HG02642 (cell line): ENCODE data around the gene ZCCHC14.

ENCODE experiments used
- ATAC-seq: cut with Tn5 transposase; IDR thresholded peaks from one replicate; pipeline ENCODE4 v1.9.1; 2021; ENCODE audit warnings: mild to moderate bottlenecking; ENCODE audit not compliant: unreplicated experiment, poor library complexity

ZCCHC14 gene

GRCh38 chr16:87417528-87417910 lies 75.3 kb downstream of the ZCCHC14 start:
- ATAC-seq, result no peak

DNA sequence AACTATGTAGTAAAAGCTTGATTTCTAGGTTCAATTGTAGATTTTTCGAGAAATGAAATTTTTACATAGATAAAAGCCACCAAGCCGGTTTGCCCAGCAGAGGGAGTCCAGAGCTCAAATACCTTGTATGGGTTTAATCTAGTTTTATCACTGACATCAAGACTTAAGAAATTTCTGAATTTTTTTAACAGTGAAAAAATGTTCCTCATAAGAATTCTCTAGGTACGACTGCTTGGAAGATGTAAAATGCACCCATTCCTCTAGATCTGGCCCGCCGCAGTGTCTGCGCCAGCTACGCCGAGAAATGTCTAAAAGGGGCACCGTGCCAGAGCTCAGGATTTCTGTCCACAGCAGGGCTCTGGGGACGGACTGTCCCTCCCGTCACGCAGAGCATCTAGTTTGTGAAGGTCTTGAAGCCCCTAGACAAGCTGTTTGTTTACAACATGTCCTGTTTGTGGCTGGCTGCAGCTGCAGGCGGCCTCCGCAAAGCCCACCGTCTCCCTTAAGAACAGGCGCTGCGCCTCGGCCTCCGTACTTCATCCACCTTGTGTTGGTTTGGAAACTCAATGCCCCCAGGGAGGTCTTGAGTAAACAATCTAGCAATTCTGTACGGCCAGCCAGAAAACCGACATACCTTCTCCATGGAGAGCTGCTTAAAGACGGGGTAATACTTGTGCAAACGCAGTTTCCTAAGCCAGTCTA lies 75.8 kb downstream of the ZCCHC14 start:
- no peak for ATAC-seq

DNA sequence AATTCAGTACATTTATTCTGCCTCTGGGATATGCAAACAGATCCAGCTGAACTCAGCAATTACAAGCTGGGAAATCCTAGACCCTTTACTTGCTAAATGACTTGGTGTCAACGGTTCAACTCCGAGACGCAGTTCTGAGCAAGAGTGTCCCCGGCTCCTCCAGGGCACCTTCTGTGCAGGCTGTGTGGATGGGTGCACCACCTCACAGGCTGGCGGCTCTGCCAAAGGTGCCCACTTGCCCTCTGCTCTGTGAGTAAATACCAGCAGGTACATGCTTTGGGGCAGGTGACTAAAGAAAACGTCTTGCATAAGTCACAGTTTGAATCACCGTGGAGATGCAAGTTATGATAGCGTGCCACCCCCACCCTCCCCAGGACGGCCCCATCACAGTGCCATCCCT lies 77.4 kb downstream of the ZCCHC14 start:
- no peak for ATAC-seq

GRCh38 chr16:87414251-87414680 lies 78.6 kb downstream of the ZCCHC14 start:
- ATAC-seq, result no peak

DNA sequence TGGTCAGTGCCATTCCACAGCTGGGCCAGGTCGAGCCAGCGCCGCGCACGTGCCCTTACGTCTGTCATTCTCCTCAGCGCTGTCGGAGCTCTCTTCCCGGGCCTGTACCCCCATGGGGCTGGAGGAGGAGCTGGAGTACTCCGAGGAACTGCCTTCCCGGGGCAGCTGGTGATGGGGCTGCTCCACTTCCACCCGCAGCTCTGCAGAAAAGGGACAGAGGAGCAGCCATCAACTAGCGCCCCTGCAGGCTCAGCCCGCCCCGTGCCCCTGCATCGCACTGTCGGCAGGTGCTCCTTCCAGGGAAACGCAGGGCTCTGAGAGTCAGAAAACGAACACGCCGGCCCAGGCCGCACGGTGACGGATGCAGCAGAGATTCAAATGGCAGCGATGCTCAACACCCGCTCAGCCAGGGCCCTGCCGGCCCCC lies 79.8 kb downstream of the ZCCHC14 start:
- ATAC-seq, result no peak

- ATAC-seq, result no peak
Measured at GRCh38 chr16:87412371-87412995, 80.3 kb downstream of the ZCCHC14 start.

- no peak for ATAC-seq
Measured at GRCh38 chr16:87411375-87412271, 81.2 kb downstream of the ZCCHC14 start.

DNA sequence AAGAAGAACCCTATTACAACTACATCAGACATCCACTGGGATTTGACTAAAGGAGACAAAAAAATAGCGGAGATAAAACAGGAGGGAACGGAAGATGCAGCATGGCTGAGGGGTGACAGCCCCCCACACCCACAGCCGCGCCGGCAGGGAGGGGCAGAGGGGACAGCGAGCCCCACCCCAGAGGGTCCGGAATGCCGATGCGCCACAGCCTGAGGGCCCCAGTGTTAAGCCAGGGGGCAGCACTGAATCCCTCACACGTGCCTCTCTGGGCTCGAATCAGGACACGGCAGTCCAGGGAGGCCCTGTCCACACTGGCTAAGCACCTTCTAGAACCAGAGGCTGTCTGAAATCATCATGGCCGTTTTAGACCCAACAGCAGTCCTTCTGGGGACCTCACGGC lies 81.9 kb downstream of the ZCCHC14 start:
- ATAC-seq, result no peak

GRCh38 chr16:87410530-87410929 lies 82.3 kb downstream of the ZCCHC14 start:
- ATAC-seq, result no peak

DNA sequence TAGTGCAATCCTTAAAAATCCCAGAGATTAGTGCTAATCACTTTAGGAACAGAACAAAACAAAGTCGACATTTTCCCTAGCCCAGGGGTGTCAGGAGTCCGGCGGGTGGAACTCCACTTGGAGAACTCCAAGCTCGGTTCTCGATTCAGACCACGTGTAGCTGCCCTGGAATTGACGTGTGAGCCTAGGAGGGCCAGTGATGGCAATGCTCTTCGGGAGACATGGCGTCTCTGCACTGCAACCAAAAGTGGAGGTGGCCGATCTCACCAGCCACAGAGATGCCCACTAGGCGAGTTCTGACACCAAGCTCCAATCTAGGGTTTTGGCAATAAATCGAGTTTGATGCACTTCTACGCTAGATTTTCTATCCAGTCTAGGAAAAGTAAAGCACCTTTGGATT lies 83.0 kb downstream of the ZCCHC14 start:
- ATAC-seq, result no peak

DNA sequence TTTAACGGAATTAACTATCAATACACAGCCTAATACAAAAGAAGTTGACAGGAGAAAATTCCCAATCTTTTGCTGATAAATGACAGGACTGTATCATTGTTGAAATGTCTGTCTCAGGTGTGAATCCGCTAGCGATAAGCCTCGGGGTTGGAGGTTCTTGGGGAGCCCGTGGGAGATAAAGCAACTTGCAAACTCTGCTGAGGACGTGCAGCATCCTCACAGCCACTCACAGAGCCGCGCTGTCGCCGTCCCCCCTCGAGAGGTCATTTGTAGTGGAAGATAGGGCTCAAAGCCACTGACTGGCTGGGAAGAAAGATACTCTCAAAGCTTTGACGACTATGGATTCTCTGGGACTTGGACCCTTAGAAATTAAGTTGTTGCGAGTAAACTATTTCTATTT lies 83.7 kb downstream of the ZCCHC14 start:
- no peak for ATAC-seq

GRCh38 chr16:87407511-87408112 lies 85.2 kb downstream of the ZCCHC14 start:
- no peak for ATAC-seq

DNA sequence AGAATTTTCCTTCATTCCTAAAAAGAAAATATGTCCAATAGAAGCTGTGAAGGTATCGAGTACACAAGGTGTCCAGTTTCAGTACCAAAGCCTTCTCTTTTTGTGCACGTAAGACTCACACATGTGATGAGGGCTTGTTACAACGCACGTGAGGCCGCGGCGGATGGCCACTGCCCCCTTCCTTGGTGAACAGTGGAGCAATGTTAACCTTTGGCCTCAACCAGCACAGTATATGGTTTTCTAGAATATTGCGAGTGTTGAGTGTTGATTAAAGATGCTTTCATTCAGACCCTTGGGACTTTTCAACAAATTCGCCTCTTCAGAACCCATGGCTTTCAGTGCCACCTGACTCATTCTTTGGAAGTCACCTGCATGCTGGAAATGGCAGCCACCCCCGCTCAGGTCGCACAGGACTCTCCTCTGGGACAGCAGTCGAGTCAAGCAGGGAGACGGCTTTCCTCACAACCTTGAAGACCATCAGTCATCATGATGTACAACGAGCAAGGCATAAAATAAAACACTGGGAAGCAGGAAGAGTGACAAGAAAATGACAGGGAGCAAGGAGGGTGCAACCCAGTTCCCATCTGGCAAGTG lies 86.2 kb downstream of the ZCCHC14 start:
- ATAC-seq, result no peak

GRCh38 chr16:87404764-87405625 lies 87.8 kb downstream of the ZCCHC14 start:
- ATAC-seq, result no peak

DNA sequence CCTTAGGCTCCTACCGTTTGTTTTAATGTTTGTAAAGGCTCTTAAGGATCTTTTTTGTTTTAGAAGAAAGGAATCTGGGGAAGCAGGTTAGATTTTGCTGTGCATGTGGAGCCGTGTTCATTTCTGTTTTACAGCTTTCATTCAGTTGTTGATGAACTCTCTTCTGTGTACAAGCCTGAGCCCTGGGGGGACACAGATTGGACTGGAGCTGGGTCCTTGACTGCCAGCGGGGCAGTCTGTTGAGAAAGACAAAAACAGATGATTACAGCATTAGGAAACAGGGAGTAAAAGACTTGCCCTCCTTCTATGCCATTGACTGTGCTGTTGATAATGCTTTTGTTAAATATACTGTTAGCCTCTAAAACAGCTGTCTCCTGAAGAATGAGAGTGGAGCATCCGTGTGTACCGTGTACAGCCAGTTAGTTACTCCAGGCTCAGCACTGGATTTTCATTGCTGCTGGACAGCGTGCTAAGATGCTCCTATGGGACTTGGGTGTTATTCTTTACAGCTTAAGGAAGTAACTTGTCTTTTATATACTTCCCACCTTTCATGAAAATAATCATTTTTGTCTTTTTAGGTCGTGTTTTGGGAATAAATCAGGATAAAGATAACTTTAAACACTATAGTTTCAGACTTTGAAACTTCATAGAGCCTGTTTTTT lies 97.5 kb downstream of the ZCCHC14 start:
- ATAC-seq, result no peak

DNA sequence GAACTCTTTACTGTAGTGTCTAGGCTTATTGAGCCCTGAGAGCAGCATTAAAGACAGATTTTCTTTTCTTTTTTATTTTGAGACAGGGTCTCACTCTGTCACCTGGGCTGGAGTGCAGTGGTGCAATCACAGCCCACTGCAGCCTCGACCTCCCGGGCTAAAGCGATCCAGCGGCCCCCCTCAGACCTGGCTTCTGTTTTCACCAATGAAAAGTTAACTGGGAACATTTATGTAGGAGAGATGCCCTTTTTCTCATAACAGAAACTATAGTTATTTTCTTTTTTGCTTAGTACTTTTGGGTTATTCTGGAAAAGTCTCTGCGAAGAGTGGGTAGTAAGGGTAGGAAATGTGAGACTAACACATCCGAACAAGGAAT lies 99.2 kb downstream of the ZCCHC14 start:
- ATAC-seq, result no peak

DNA sequence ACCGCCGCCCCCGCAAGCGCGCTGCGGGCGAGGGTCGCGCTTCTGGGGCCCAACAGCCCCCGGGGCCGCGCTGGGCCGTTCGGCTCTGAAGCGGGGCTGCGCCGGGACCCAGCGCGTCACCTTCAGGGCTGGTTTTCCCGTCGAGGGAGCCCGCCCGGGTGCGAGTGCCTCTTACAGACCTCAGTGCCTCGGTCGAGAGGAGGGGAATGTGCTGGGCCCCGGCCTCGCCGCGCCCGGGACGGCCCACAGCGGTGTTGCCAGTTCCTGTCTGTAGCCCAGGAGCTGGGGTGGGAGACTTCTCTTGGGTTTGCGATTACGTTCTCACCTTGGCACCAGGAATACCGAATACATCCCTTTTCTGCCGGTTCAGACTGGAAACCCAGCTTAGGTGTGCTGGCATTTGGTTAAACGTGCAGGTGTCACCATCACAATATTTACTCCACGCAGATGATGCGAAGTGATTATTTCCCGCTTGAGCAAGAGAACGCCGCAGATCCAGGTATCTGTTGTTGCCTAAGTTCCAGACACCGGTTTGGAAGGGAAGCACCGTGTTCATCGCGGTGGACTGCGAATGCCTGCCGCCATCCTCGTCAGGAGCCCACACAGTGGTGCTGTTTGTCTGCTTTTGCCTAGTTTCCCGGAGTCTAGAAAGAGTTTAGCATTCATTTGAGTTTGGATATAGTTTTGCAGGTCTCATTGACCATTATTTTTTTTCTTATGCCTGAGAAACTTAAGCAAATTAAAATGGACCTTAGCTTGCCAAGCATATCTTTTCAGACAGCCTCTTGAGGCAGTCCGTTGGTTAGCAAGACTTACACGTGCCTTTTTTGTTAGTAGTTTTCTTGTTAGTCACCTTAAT lies 99.8 kb downstream of the ZCCHC14 start:
- ATAC-seq, result peak; percentile 1
